ENCODE results near the gene CDCP1.
A peak's percentile ranks its signal among the peaks of the same experiment; 100 is the strongest.
"Not testable (repeated sequence)": the region's sequence is repeated elsewhere in the genome, so short reads cannot be mapped to it uniquely, and the experiment has no call there.

The CDCP1 gene

GRCh38 chr3:45057557-45057956, 88.6 kb downstream of the CDCP1 start:
- DNase-seq (ENCODE audit: low read depth in 3 of 3, low spot score in 1 of 3) = no peak

GRCh38 chr3:45056608-45057301, 89.4 kb downstream of the CDCP1 start:
- DNase-seq (ENCODE audit: low read depth in 3 of 3, low spot score in 1 of 3) = no peak

GRCh38 chr3:45055411-45056143, 90.6 kb downstream of the CDCP1 start:
- DNase-seq (ENCODE audit: low read depth in 3 of 3, low spot score in 1 of 3) = no peak

- DNase-seq (ENCODE audit: low read depth in 3 of 3, low spot score in 1 of 3) = no peak
Measured at GRCh38 chr3:45055032-45055410, 91.2 kb downstream of the CDCP1 start.

GRCh38 chr3:45054196-45054857, 91.9 kb downstream of the CDCP1 start:
- DNase-seq (ENCODE audit: low read depth in 3 of 3, low spot score in 1 of 3) = no peak

- DNase-seq (ENCODE audit: low read depth in 3 of 3, low spot score in 1 of 3) = not testable (repeated sequence)
Measured at GRCh38 chr3:45053805-45054195, 92.4 kb downstream of the CDCP1 start.

GRCh38 chr3:45051685-45052084, 94.5 kb downstream of the CDCP1 start:
- no peak for DNase-seq (ENCODE audit: low read depth in 3 of 3, low spot score in 1 of 3)

- no peak for DNase-seq (ENCODE audit: low read depth in 3 of 3, low spot score in 1 of 3)
Measured at GRCh38 chr3:45049807-45050206, 96.4 kb downstream of the CDCP1 start.

GRCh38 chr3:45048244-45048643, 97.9 kb downstream of the CDCP1 start:
- no peak for DNase-seq (ENCODE audit: low read depth in 3 of 3, low spot score in 1 of 3)

GRCh38 chr3:45043728-45044299, 102.4 kb downstream of the CDCP1 start:
- DNase-seq (ENCODE audit: low read depth in 3 of 3, low spot score in 1 of 3) = no peak

GRCh38 chr3:45042162-45042561, 104.0 kb downstream of the CDCP1 start:
- no peak for DNase-seq (ENCODE audit: low read depth in 3 of 3, low spot score in 1 of 3)

- DNase-seq (ENCODE audit: low read depth in 3 of 3, low spot score in 1 of 3) = no peak
Measured at GRCh38 chr3:45041666-45042065, 104.5 kb downstream of the CDCP1 start.

- peak; percentile 76 to 81 (median 79) for DNase-seq (ENCODE audit: low read depth in 3 of 3, low spot score in 1 of 3)
Measured at GRCh38 chr3:45037720-45038455, 108.3 kb downstream of the CDCP1 start.

GRCh38 chr3:45035441-45036301, 110.5 kb downstream of the CDCP1 start:
- DNase-seq (ENCODE audit: low read depth in 3 of 3, low spot score in 1 of 3) = no peak

GRCh38 chr3:45034612-45035252, 111.4 kb downstream of the CDCP1 start:
- DNase-seq (ENCODE audit: low read depth in 3 of 3, low spot score in 1 of 3) = no peak

GRCh38 chr3:45033791-45034190, 112.4 kb downstream of the CDCP1 start:
- no peak for DNase-seq (ENCODE audit: low read depth in 3 of 3, low spot score in 1 of 3)
